IMR-90 (cell line): ENCODE data around the gene ROR2. TPM values are rescaled to one million over a fixed set of nuclear protein-coding genes. Genes with fewer than 3 reads are reported as not detected.

Experiments
- ATAC-seq: fragments of 200-7000 bp; cut with Tn5 transposase; 2 replicates; pipeline ENCODE4 v1.9.1; 2020; ENCODE audit warnings: low read depth, mild to moderate bottlenecking, moderate library complexity
- BruUV-seq: library from RNA; stranded (reverse); fragments of 400-500 nt; replicated peaks from 2 replicates; lab custom pipeline; 2021; lab: Mats Ljungman, UMichigan
- CTCF ChIA-PET: fragments of 300-600 bp; formaldehyde crosslinking; extraction: SDS; loops from one replicate; lab custom pipeline; 2021; ENCODE audit warnings: antibody characterized with exemption; lab: Yijun Ruan, JAX
- POLR2A ChIA-PET: fragments of 300-600 bp; sonication (Branson Sonifier 250); formaldehyde crosslinking; loops from one replicate; lab custom pipeline; 2022; ENCODE audit warnings: antibody characterized with exemption; ENCODE audit not compliant: unreplicated experiment; lab: Charles Lee
- DNase-seq: peaks from one replicate; pipeline ENCODE4 v3.0.0; 2013
- H2AFZ ChIP-seq: replicated peaks from 2 replicates; pipeline ENCODE3; 2013; ENCODE audit warnings: low read length, mild to moderate bottlenecking; ENCODE audit not compliant: poor library complexity
- H2AK5ac ChIP-seq: 2 replicates; pipeline ENCODE4 v1.6.1; 2013; ENCODE audit warnings: low read depth, low read length, inconsistent platforms
- H2AK9ac ChIP-seq: replicated peaks from 2 replicates; pipeline ENCODE3; 2013; ENCODE audit warnings: mild to moderate bottlenecking, low read depth, low read length, moderate library complexity; ENCODE audit not compliant: poor library complexity
- H2BK120ac ChIP-seq: 2 replicates; pipeline ENCODE4 v1.6.1; 2013; ENCODE audit warnings: low read depth, low read length, inconsistent platforms
- H2BK15ac ChIP-seq: 3 replicates; pipeline ENCODE4 v1.6.1; 2013; ENCODE audit warnings: low read depth, low read length, inconsistent platforms
- H2BK20ac ChIP-seq: 2 replicates; pipeline ENCODE4 v1.6.1; 2013; ENCODE audit warnings: low read depth, mild to moderate bottlenecking, inconsistent platforms, low read length, moderate library complexity
- H2BK5ac ChIP-seq: 2 replicates; pipeline ENCODE4 v1.6.1; 2013; ENCODE audit warnings: mild to moderate bottlenecking, low read depth, low read length, inconsistent platforms; ENCODE audit not compliant: poor library complexity, severe bottlenecking
- H3K14ac ChIP-seq: replicated peaks from 2 replicates; pipeline ENCODE4 v1.6.1; 2013; ENCODE audit warnings: low read depth, low read length, inconsistent platforms
- H3K18ac ChIP-seq: 2 replicates; pipeline ENCODE4 v1.6.1; 2013; ENCODE audit warnings: low read depth, low read length, control low read depth
- H3K23ac ChIP-seq: 2 replicates; pipeline ENCODE4 v1.6.1; 2013; ENCODE audit warnings: low read depth, low read length, inconsistent platforms
- H3K27ac ChIP-seq: 2 replicates; pipeline ENCODE4 v1.5.1; 2013; ENCODE audit warnings: mild to moderate bottlenecking, control low read depth, low read length; ENCODE audit not compliant: insufficient read depth
- H3K27me3 ChIP-seq: 2 replicates; pipeline ENCODE4 v1.6.1; 2013; ENCODE audit warnings: low read length; ENCODE audit not compliant: control insufficient read depth, insufficient read depth
- H3K36me3 ChIP-seq: 2 replicates; pipeline ENCODE4 v1.6.1; 2013; ENCODE audit warnings: low read length, mixed read lengths; ENCODE audit not compliant: control insufficient read depth, insufficient read depth
- H3K4ac ChIP-seq: 2 replicates; pipeline ENCODE4 v1.6.1; 2013; ENCODE audit warnings: low read depth, low read length, inconsistent platforms
- H3K4me1 ChIP-seq: 2 replicates; pipeline ENCODE4 v1.6.1; 2013; ENCODE audit warnings: low read length, mixed read lengths; ENCODE audit not compliant: control insufficient read depth, insufficient read depth
- H3K4me2 ChIP-seq: 2 replicates; pipeline ENCODE4 v1.6.1; 2013; ENCODE audit warnings: low read depth, mild to moderate bottlenecking, control low read depth, low read length, moderate library complexity
- H3K4me3 ChIP-seq: 2 replicates; pipeline ENCODE4 v1.5.1; 2013; ENCODE audit warnings: low read depth, mild to moderate bottlenecking, control low read depth, low read length, moderate library complexity; ENCODE audit not compliant: insufficient read depth
- H3K56ac ChIP-seq: 2 replicates; pipeline ENCODE4 v1.6.1; 2013; ENCODE audit warnings: low read length, inconsistent platforms; ENCODE audit not compliant: insufficient read depth; ENCODE audit errors: extremely low read depth
- H3K79me1 ChIP-seq, 2 experiments: 2 replicates each; pipeline ENCODE4 v1.6.1; 2013; ENCODE audit warnings: low read length in 2 of 2, inconsistent platforms in 1 of 2, low read depth in 1 of 2
- H3K9ac ChIP-seq: 2 replicates; pipeline ENCODE4 v1.6.1; 2013; ENCODE audit warnings: low read depth, low read length, control low read depth
- H3K9me1 ChIP-seq: 2 replicates; pipeline ENCODE4 v1.6.1; 2013; ENCODE audit warnings: low read length, inconsistent platforms; ENCODE audit not compliant: insufficient read depth
- H3K9me3 ChIP-seq: 2 replicates; pipeline ENCODE4 v1.6.1; 2013; ENCODE audit warnings: low read length; ENCODE audit not compliant: control insufficient read depth, insufficient read depth
- H4K20me1 ChIP-seq: 2 replicates; pipeline ENCODE4 v1.6.1; 2013; ENCODE audit warnings: low read length, inconsistent platforms; ENCODE audit not compliant: insufficient read depth
- H4K5ac ChIP-seq: 2 replicates; pipeline ENCODE4 v1.6.1; 2013; ENCODE audit warnings: mild to moderate bottlenecking, low read depth, low read length, control low read depth
- H4K8ac ChIP-seq, 2 experiments: 2 replicates each; pipeline ENCODE4 v1.6.1; 2013; ENCODE audit warnings: low read depth in 2 of 2, low read length in 2 of 2, control low read depth in 1 of 2, inconsistent platforms in 1 of 2
- H4K91ac ChIP-seq: 2 replicates; pipeline ENCODE4 v1.6.1; 2013; ENCODE audit warnings: low read depth, low read length, inconsistent platforms; ENCODE audit not compliant: insufficient read depth
- BHLHE40 ChIP-seq: fragments of 150-350 bp; IDR thresholded peaks from 2 replicates; pipeline ENCODE4 v1.6.1; 2016; ENCODE audit warnings: mild to moderate bottlenecking, low read depth, low read length
- CEBPB ChIP-seq: IDR thresholded peaks from 2 replicates; pipeline ENCODE4 v1.6.1; 2012; ENCODE audit warnings: low read depth, low read length, improper control_type of control experiment
- CHD1 ChIP-seq: IDR thresholded peaks from 2 replicates; pipeline ENCODE4 v1.6.1; 2012; ENCODE audit warnings: low read depth, low read length, improper control_type of control experiment
- ELK1 ChIP-seq: fragments of 150-350 bp; IDR thresholded peaks from 2 replicates; pipeline ENCODE4 v1.6.1; 2016; ENCODE audit warnings: low read depth, mild to moderate bottlenecking, low read length, moderate library complexity, borderline replicate concordance
- FOS ChIP-seq: fragments of 150-350 bp; IDR thresholded peaks from 2 replicates; pipeline ENCODE4 v1.6.1; 2016; ENCODE audit warnings: low read depth, low read length
- MAZ ChIP-seq: IDR thresholded peaks from 2 replicates; pipeline ENCODE4 v1.6.1; 2012; ENCODE audit warnings: low read depth, mild to moderate bottlenecking, low read length, improper control_type of control experiment, moderate library complexity, borderline replicate concordance
- NFE2L2 ChIP-seq: fragments of 150-350 bp; IDR thresholded peaks from 2 replicates; pipeline ENCODE4 v1.6.1; 2016; ENCODE audit warnings: low read depth, mild to moderate bottlenecking, low read length
- POLR2A ChIP-seq: IDR thresholded peaks from 2 replicates; pipeline ENCODE4 v1.6.1; 2012; ENCODE audit warnings: mild to moderate bottlenecking, low read depth, low read length
- RAD21 ChIP-seq: IDR thresholded peaks from 2 replicates; pipeline ENCODE4 v1.6.1; 2012; ENCODE audit warnings: low read length, improper control_type of control experiment
- RFX5 ChIP-seq: IDR thresholded peaks from 2 replicates; pipeline ENCODE4 v1.8.0; 2012; ENCODE audit warnings: low read depth, mild to moderate bottlenecking, low read length, moderate library complexity
- SMC3 ChIP-seq: fragments of 150-350 bp; IDR thresholded peaks from 2 replicates; pipeline ENCODE4 v1.6.1; 2016; ENCODE audit warnings: low read depth, mild to moderate bottlenecking, antibody characterized with exemption, low read length, moderate library complexity
- USF2 ChIP-seq: fragments of 150-350 bp; IDR thresholded peaks from 2 replicates; pipeline ENCODE4 v1.6.1; 2017; ENCODE audit warnings: mild to moderate bottlenecking, antibody characterized with exemption, low read length, low read depth
- WGBS, 2 experiments: methylation state at CpG; one replicate each; pipeline versions ENCODE4 v1.1.5 to v1.1.7; 2013; ENCODE audit warnings: missing lambda C conversion rate in 2 of 2; ENCODE audit not compliant: insufficient read length in 1 of 2; ENCODE audit errors: extremely low coverage in 2 of 2; 5-methylcytosine and 5-hydroxymethylcytosine counted together
- dilution Hi-C: fragments of 300-500 bp; cut with HindIII; formaldehyde crosslinking; loops from one replicate; pipeline ENCODE4 v1.14.3; 2018; ENCODE audit warnings: low sequenced_read_pairs; ENCODE audit not compliant: unreplicated experiment
- in situ Hi-C: fragments of 300-500 bp; cut with MboI; formaldehyde crosslinking; loops from 3 replicates; pipeline ENCODE4 v1.14.3; 2019; ENCODE audit warnings: low sequenced_read_pairs, inconsistent platforms, mixed read lengths
- intact Hi-C: fragments of 100-400 bp; cut with micrococcal nuclease; formaldehyde crosslinking; loops from 2 replicates; pipeline ENCODE4 v1.10.0; 2022
- polyA plus RNA-seq, 3 experiments: library from polyadenylated mRNA; depleted of rRNA; stranded (reverse); fragments of >200 nt; gene quantifications; 2 replicates each; pipeline ENCODE4 v1.2.3, GENCODE V29; 2012; ENCODE audit warnings: low replicate concordance in 1 of 3
- total RNA-seq: library from RNA; depleted of rRNA; stranded (reverse); fragments of >200 nt; gene quantifications from 2 replicates; pipeline ENCODE4 v1.2.3, GENCODE V29; 2012

The ROR2 gene
- total and polyA plus RNA-seq, 2 of the 4 experiments (the other 2 are of a cell fraction), result 2.3 to 4.8 TPM

- Histone ChIP-seq H3K4me3 (no peak overlapping the region), H3K9me1 (peaks cover 24% of the 10 kb centered on the region), H2AK5ac (peak overlapping the region; percentile 82), H3K23ac (peak overlapping the region; percentile 42; the same call in 1 of the 2 replicates), H3K4me2 (no peak overlapping the region), H2BK5ac (no peak overlapping the region), H3K4me1 (peaks cover 28% of the 10 kb centered on the region), H2BK120ac (peak overlapping the region; percentile 78), H3K79me1 (peaks cover 0 to 14% of the 10 kb centered on the region in 2 experiments; a peak in 2 of 4 replicates), H3K4ac (peak overlapping the region; percentile 79), H3K14ac (peak overlapping the region; percentile 68), H3K36me3 (0 out of 2 replicates have a peak, but pooled peaks cover 1% of the 10 kb centered on the region), H3K56ac (no peak overlapping the region), H3K27ac (no peak overlapping the region), H4K91ac (peak overlapping the region; percentile 67), H4K5ac (peak overlapping the region; percentile 43; the same call in 1 of the 2 replicates), H3K9me3 (no peaks in the 10 kb centered on the region), H3K27me3 (no peaks in the 10 kb centered on the region), H2BK15ac (peak overlapping the region; percentile 77; the same call in 2 of the 3 replicates), H2AK9ac (no peak overlapping the region), H4K8ac (peak overlapping the region in 1 of 2 experiments; percentile 31; a peak in 1 of 4 replicates), H2BK20ac (peak overlapping the region; percentile 78), H3K18ac (peak overlapping the region; percentile 63), H3K9ac (no peak overlapping the region), H4K20me1 (no peaks in the 10 kb centered on the region; the same call in 1 of the 2 replicates), H2AFZ (no peak overlapping the region)
- no peak for ATAC-seq
- intact Hi-C loops, result no loop called here
- dilution Hi-C loops, result no loop called here
- 81% methylated on average over 5 of the region's 13 CpGs; no CpG with 5 or more reads in 1 of the 2 experiments for WGBS, 2 experiments
- BruUV-seq, result no TSS peak
- ChIA-PET POLR2A (no interaction called here), CTCF (interaction anchor here (1.3 kb wide), 1 partner anchor 33 kb away, joined by 4 read pairs; no protein-coding TSS in a partner anchor)
- TF ChIP-seq FOS (no peak), USF2 (no peak), ELK1 (no peak), SMC3 (no peak), MAZ (no peak), NFE2L2 (no peak), RAD21 (no peak), POLR2A (no peak), CEBPB (no peak), RFX5 (no peak), BHLHE40 (no peak), CHD1 (no peak)
- DNase-seq, result no peak
- in situ Hi-C loops, result no loop called here
Measured at GRCh38 chr9:91803970-91804752, 145.9 kb downstream of the ROR2 start.
